GM19467 (cell line): ENCODE measurements around the gene SUV39H2.
"Not testable (repeated sequence)": the region's sequence is repeated elsewhere in the genome, so short reads cannot be mapped to it uniquely, and the experiment has no call there.

Experiments
- ATAC-seq: cut with Tn5 transposase; IDR thresholded peaks from one replicate; pipeline ENCODE4 v1.9.1; 2021; ENCODE audit warnings: mild to moderate bottlenecking, moderate library complexity; ENCODE audit not compliant: unreplicated experiment

The SUV39H2 gene

DNA sequence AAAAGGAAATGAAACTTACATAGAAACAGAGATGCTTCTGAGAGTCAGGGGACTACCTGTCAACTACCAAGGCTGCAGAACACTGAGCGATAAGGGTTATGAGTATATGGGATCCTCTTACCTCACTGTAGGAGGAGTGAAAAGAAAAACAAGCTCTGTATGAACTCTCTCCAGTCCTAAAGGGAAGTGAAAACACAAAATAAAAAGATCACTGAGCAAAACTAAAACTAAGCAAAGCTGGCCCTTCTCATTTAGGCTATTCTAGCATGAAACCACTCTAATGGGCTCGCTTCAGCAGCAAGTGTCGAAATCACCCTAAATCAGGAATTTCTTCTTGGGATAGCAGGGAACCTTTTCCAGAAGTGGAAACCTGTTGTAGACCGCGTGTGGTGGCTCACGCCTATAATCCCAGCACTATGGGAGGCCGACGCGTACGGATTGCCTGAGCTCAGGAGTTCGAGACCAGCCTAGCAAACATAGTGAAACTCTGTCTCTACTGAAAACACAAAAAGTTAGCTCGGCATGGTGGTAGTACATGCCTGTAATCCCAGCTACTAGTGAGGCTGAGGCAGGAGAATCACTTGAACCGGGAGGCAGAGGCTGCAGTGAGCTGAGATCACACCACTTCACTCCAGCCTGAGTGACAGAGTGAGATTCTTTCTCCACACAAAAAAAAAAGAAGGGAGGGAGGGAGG is 48.2 kb downstream of the SUV39H2 start:
- peak; percentile 96 for ATAC-seq

GRCh38 chr10:14930610-14931009 is 51.9 kb downstream of the SUV39H2 start:
- ATAC-seq = no peak

DNA sequence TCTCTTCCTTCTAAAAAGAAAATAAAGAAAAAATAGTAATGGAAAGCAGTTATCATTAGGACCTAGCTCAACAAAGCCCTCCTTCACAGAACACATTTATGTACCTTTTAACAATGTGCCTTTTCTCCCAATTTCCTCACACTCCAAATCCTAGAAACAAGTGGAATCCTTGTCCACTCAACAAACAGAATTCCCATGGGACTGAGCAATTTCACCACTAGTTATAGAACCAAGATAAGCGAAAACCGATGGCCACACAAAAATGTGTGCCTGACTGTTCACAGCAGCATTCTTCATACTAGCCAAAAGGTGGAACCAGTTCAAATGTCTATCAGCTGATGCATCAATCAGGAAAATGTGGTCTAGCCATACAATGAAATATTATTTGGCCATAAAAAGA is 57.9 kb downstream of the SUV39H2 start:
- ATAC-seq = no peak

DNA sequence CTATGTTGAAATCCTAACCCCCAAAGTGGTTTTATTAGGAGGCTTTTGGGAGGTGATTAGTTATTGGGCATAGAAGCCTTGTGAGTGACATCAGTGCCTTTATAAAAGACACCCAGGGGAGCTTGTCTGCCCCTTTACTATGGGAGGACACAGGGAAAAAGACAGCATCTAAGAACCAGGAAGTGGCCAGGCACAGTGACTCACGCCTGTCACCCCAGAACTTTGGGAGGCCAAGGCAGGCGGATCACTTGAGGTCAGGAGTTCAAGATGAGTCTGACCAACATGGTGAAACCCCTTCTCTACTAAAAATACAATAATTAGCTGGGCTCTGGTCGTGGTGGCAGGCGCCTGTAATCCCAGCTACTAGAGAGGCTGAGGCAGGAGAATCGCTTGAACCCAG is 60.3 kb downstream of the SUV39H2 start:
- ATAC-seq = not testable (repeated sequence)

DNA sequence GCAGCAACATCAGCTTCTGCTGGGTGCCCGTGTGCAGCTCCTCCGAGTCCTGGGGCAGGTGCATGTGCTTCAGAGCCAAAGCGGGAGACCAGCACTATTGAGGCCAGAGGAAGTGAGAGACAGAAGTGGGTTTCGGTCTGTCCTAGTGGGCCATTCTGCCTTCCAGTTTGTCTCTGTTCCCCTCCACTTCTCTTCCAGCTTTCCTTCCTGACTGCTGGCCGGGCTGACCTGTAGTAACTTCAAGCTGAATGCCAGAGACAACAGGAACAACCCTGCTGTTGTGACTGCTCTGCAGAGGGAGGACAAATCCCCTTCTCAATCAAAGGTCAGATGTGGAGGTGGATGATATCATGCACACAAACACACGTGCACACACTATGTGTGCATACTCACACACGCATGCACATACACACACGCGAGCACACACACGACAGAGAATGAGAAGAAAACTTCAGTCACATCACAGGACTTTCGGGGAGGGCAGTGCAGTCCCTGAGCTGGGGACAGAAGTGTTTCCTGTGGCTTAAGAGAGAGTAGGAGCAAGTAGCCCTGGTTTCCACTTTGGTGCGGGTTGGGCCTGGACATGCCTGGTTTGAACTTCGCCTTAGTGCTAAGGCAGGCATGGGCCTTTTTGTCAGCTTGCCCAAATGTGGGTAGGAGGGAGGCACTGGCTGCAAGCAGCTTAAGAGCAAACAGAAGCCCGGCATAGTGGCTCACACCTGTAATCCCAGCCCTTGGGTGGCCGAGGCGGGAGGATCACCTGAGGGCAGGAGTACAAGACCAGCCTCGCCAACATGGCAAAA is 63.7 kb downstream of the SUV39H2 start:
- ATAC-seq = peak; percentile 86

DNA sequence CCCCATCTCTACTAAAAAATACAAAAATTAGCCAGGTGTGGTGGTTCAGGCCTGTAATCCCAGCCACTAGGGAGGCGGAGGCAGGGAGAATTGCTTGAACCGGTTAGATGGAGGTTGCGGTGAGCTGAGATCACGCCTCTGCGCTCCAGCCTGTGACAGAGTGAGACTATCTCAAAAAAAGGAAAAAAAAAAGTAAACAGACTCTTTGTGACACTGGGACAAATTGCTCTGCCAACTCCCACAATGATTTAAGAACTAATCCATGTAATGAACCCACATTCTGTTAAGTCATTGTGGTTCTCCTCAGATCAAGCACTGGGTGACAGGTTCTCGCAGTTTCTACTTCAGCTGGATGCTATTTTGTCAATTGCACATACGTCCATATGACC is 64.3 kb downstream of the SUV39H2 start:
- ATAC-seq = not testable (repeated sequence)

- no peak for ATAC-seq
These were observed 66.4 kb downstream of the SUV39H2 start for GRCh38 chr10:14945108-14945507.

GRCh38 chr10:14947268-14947667 is 68.6 kb downstream of the SUV39H2 start:
- no peak for ATAC-seq

- ATAC-seq = no peak
These were observed 70.6 kb downstream of the SUV39H2 start for GRCh38 chr10:14949291-14949690.

- ATAC-seq = no peak
These were observed 74.3 kb downstream of the SUV39H2 start for GRCh38 chr10:14952851-14953423.

DNA sequence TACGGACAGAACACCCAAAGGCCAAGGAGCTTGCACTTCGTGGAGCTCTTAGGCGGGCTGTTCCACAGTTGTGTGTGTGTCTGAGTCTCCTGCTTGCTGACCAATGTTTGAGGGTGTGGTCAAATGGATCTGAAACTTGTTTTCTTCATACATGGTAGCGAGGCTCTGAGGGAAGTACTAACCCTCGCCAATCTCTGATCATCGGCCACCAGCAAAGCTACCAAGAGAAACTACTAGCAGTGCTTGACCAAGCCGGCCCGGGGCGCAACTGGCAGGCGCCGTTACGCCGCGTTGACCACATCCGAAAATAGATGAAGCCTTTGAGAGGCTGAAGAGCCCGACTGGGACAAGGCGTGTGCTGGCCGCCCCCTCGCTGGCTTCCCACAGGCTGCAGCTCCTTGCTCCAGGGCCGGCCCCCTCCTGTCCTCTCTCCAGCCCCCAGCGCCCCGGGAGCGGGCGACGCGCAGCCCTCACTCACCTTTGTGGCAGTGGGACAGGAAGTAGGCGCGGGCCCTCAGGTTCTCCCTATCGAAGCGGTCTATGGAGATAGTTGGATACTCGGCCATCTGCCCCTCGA is 74.8 kb downstream of the SUV39H2 start:
- ATAC-seq = peak; percentile 42
